Measurements from ENCODE around the gene HSPB7.

HSPB7 gene

GRCh38 chr1:15965228-15965767, 52.5 kb downstream of the HSPB7 start:
- 98% methylated on average over 4 of the region's 7 CpGs for WGBS (ENCODE audit: insufficient coverage)
- H3K27ac ChIP-seq (ENCODE audit: insufficient read depth in 1 of 2, low read depth in 1 of 2, low read length in 2 of 2, poor library complexity in 1 of 2, severe bottlenecking in 2 of 2), result peak overlapping the region in 1 of 2 experiments; percentile 63

More at GRCh38 chr1:15965228-15965767, 52.5 kb downstream of the HSPB7 start:
- Histone ChIP-seq H3K4me1 (ENCODE audit: control extremely low read depth in 1 of 4, control insufficient read depth in 4 of 4, insufficient read depth in 4 of 4, low read length in 3 of 4) (peaks cover 5 to 21% (median 17%) of the 10 kb centered on the region in 4 experiments), H3K27me3 (replicated peaks in 2 of 5; ENCODE audit: control insufficient read depth in 4 of 5, insufficient read depth in 5 of 5, low read length in 4 of 5) (no peaks in the 10 kb centered on the region), H3K36me3 (ENCODE audit: control insufficient read depth in 4 of 4, insufficient read depth in 4 of 4, low read length in 3 of 4) (peaks cover 0 to 24% (median 17%) of the 10 kb centered on the region in 4 experiments), H3K4me3 (ENCODE audit: control insufficient read depth in 1 of 7, extremely low read depth in 1 of 7, insufficient read depth in 4 of 7, low read depth in 2 of 7, low read length in 6 of 7) (no peak overlapping the region), H3K9me3 (ENCODE audit: control extremely low read depth in 1 of 5, control insufficient read depth in 4 of 5, insufficient read depth in 2 of 5, low read depth in 1 of 5, low read length in 4 of 5) (peaks cover 0 to 4% (median 0%) of the 10 kb centered on the region in 5 experiments)
- ChIA-PET CTCF (interaction anchor here (1.1 kb wide), 1 partner anchor 13 kb away, joined by 3 read pairs; no protein-coding TSS in a partner anchor), POLR2A (no interaction called here)
- DNase-seq, result no peak

Data from common myeloid progenitor, CD34-positive (primary cell).